B cell (primary cell): ENCODE measurements around the gene NINJ2. TPM values are rescaled to one million over a fixed set of nuclear protein-coding genes. Genes with fewer than 3 reads are reported as not detected.

ENCODE experiments used
- ATAC-seq: fragments of 200-7000 bp; cut with Tn5 transposase; one replicate; pipeline ENCODE4 v1.10.0; 2021; ENCODE audit warnings: low read depth, mild to moderate bottlenecking, moderate number of reproducible peaks, moderate library complexity
- CTCF ChIA-PET: fragments of 350-600 bp; sonication (Branson Sonifier 250); formaldehyde crosslinking; loops from one replicate; lab custom pipeline; 2021; ENCODE audit warnings: antibody characterized with exemption, inconsistent platforms; lab: Charles Lee
- POLR2A ChIA-PET: fragments of 350-600 bp; sonication (Branson Sonifier 250); formaldehyde crosslinking; loops from one replicate; lab custom pipeline; 2021; ENCODE audit warnings: antibody characterized with exemption; lab: Charles Lee
- DNase-seq: peaks from one replicate; pipeline ENCODE4 v3.0.0; 2013
- H2AFZ ChIP-seq: 2 replicates; pipeline ENCODE4 v1.6.1; 2012; ENCODE audit warnings: mild to moderate bottlenecking, low read depth, low read length; ENCODE audit not compliant: insufficient read depth, poor library complexity, severe bottlenecking
- H3K27ac ChIP-seq, 2 donors: 1 replicate in 1 of 2; 2 replicates in 1 of 2; pipeline ENCODE4 v1.5.1; 2012 to 2013; ENCODE audit warnings: low read length in 2 of 2, mild to moderate bottlenecking in 2 of 2, moderate library complexity in 1 of 2
- H3K27me3 ChIP-seq, 4 experiments: fragments of 200-600 bp in 1 of 4; sonication (generic) in 1 of 4; replicated peaks in 1 of 4; 1 replicate in 2 of 4; 2 replicates in 2 of 4; pipeline versions ENCODE4 v1.6.1 to v1.7.0; 2013 to 2016; ENCODE audit warnings: low read length in 3 of 4, mild to moderate bottlenecking in 2 of 4, mixed read lengths in 1 of 4, moderate library complexity in 1 of 4; ENCODE audit not compliant: insufficient read depth in 4 of 4, control insufficient read depth in 3 of 4; ENCODE audit errors: control extremely low read depth in 1 of 4
- H3K36me3 ChIP-seq, 2 experiments: replicated peaks in 1 of 2; 1 replicate in 1 of 2; 2 replicates in 1 of 2; pipeline versions ENCODE4 v1.6.1 to v1.7.1; 2013; ENCODE audit warnings: low read length in 1 of 2; ENCODE audit not compliant: insufficient read depth in 2 of 2, control insufficient read depth in 1 of 2; ENCODE audit errors: control extremely low read depth in 1 of 2, extremely low read depth in 1 of 2
- H3K4me1 ChIP-seq, 2 donors: fragments of 200-600 bp in 1 of 2; sonication (generic) in 1 of 2; 1 replicate in 1 of 2; 2 replicates in 1 of 2; pipeline versions ENCODE4 v1.5.1 to v1.6.1; 2013 to 2017; ENCODE audit warnings: low read length in 2 of 2; ENCODE audit not compliant: control insufficient read depth in 2 of 2, insufficient read depth in 2 of 2
- H3K4me2 ChIP-seq: replicated peaks from 2 replicates; pipeline ENCODE3; 2012; ENCODE audit warnings: mild to moderate bottlenecking, low read depth, low read length; ENCODE audit not compliant: poor library complexity, severe bottlenecking
- H3K4me3 ChIP-seq, 5 experiments: fragments of 200-600 bp in 1 of 5; sonication (generic) in 1 of 5; 1 replicate in 3 of 5; 2 replicates in 2 of 5; pipeline versions ENCODE4 v1.5.1 to v1.7.0; 2011 to 2016; ENCODE audit warnings: low read length in 4 of 5, mild to moderate bottlenecking in 4 of 5, low read depth in 2 of 5, control low read depth in 1 of 5, moderate library complexity in 1 of 5; ENCODE audit not compliant: insufficient read depth in 1 of 5; ENCODE audit errors: control extremely low read depth in 1 of 5, extremely low read depth in 1 of 5
- H3K79me2 ChIP-seq: fragments of 200-600 bp; sonication (generic); one replicate; pipeline ENCODE4 v1.6.0; 2016; ENCODE audit warnings: low read length; ENCODE audit not compliant: control insufficient read depth, insufficient read depth
- H3K9ac ChIP-seq: fragments of 200-600 bp; sonication (generic); 2 replicates; pipeline ENCODE4 v1.6.1; 2017; ENCODE audit warnings: mild to moderate bottlenecking, low read length, moderate library complexity
- H3K9me3 ChIP-seq, 3 donors: one replicate each; pipeline versions ENCODE4 v1.6.1 to v1.7.1; 2013; ENCODE audit warnings: low read length in 2 of 3; ENCODE audit not compliant: control insufficient read depth in 2 of 3, insufficient read depth in 1 of 3; ENCODE audit errors: control extremely low read depth in 1 of 3
- H4K20me1 ChIP-seq: 2 replicates; pipeline ENCODE4 v1.6.0; 2012; ENCODE audit warnings: mild to moderate bottlenecking, low read length; ENCODE audit not compliant: insufficient read depth, control insufficient read depth, poor library complexity, severe bottlenecking
- H3K27ac Mint-ChIP-seq: one replicate; pipeline ENCODE4 v1.8.0; 2021; ENCODE audit warnings: mixed read lengths
- H3K27me3 Mint-ChIP-seq: one replicate; pipeline ENCODE4 v1.8.0; 2021; ENCODE audit warnings: mixed read lengths
- H3K4me1 Mint-ChIP-seq: one replicate; pipeline ENCODE4 v1.8.0; 2021; ENCODE audit warnings: mixed read lengths
- H3K4me3 Mint-ChIP-seq: one replicate; pipeline ENCODE4 v1.8.0; 2021; ENCODE audit warnings: mixed read lengths
- H3K9me3 Mint-ChIP-seq: one replicate; pipeline ENCODE4 v1.8.0; 2022; ENCODE audit warnings: mixed read lengths; ENCODE audit not compliant: insufficient read depth
- CTCF ChIP-seq: fragments of 200-600 bp; IDR thresholded peaks from one replicate; pipeline ENCODE4 v1.8.0; 2022; ENCODE audit warnings: antibody characterized with exemption, mild to moderate bottlenecking
- EZH2 ChIP-seq: IDR thresholded peaks from 2 replicates; pipeline ENCODE4 v1.6.1; 2012; ENCODE audit warnings: borderline replicate concordance, low read depth, mild to moderate bottlenecking, moderate library complexity, low read length; ENCODE audit not compliant: insufficient read depth, poor library complexity, severe bottlenecking
- WGBS: methylation state at CpG from one replicate; pipeline ENCODE4 v1.1.5; 2013; ENCODE audit warnings: missing lambda C conversion rate; ENCODE audit not compliant: insufficient coverage; 5-methylcytosine and 5-hydroxymethylcytosine counted together
- intact Hi-C: fragments of 100-400 bp; cut with micrococcal nuclease; formaldehyde crosslinking; loops from one replicate; pipeline ENCODE4 v1.10.0; 2022
- polyA plus RNA-seq: library from polyadenylated mRNA; depleted of rRNA; stranded (reverse); fragments of >200 nt; gene quantifications from 2 replicates; pipeline ENCODE4 v1.2.3, GENCODE V29; 2012
- total RNA-seq, 2 donors: library from RNA; stranded (reverse); fragments of 120-200 nt in 1 of 2; gene quantifications; 1 replicate in 1 of 2; 2 replicates in 1 of 2; pipeline versions ENCODE4 v1.2.3 to v1.2.4, GENCODE V29; 2013 to 2022

NINJ2 gene
- total and polyA plus RNA-seq, 2 donors (not counting 1 experiment from before 2014, with no cell fraction given), result 2.9 to 10.2 TPM

- Mint-ChIP-seq H3K4me3 (no peak overlapping the region), H3K9me3 (no peaks in the 10 kb centered on the region), H3K4me1 (peaks cover 6% of the 10 kb centered on the region), H3K27me3 (peaks cover 34% of the 10 kb centered on the region), H3K27ac (no peak overlapping the region)
- ChIA-PET CTCF (interaction anchor here (1.6 to 1.9 kb wide), 2 partner anchors 13 to 20 kb away, joined by 4 to 6 read pairs; no protein-coding TSS in a partner anchor), POLR2A (no interaction called here)
- Histone ChIP-seq H3K9ac (no peak overlapping the region), H2AFZ (no peak overlapping the region), H3K79me2 (no peaks in the 10 kb centered on the region), H3K4me3 (no peak overlapping the region), H3K27ac (no peak overlapping the region), H3K4me1 (peaks cover 3 to 6% of the 10 kb centered on the region in 2 donors), H3K4me2 (no peak overlapping the region), H4K20me1 (no peaks in the 10 kb centered on the region), H3K9me3 (peaks cover 0 to 6% (median 0%) of the 10 kb centered on the region in 3 donors), H3K36me3 (no peaks in the 10 kb centered on the region), H3K27me3 (peaks cover 0 to under 1% (median 0%) of the 10 kb centered on the region in 4 experiments)
- ATAC-seq, result no peak
- intact Hi-C loops, result no loop called here
- WGBS, result 98% methylated on average over 20 of the region's 20 CpGs
- DNase-seq, result no peak
- TF ChIP-seq CTCF (no peak), EZH2 (no peak)
Measured at GRCh38 chr12:556498-556897, 106.7 kb downstream of the NINJ2 start.

GRCh38 chr12:554001-554285, 109.3 kb downstream of the NINJ2 start:
- peak overlapping the region; percentile 68 for H3K4me2 ChIP-seq
- TF ChIP-seq EZH2, result no peak
- H3K79me2 ChIP-seq, result no peaks in the 10 kb centered on the region
- intact Hi-C loops, result no loop called here
- no peak for DNase-seq
- Mint-ChIP-seq H3K27me3 (peaks cover 40% of the 10 kb centered on the region), H3K4me1 (no peaks in the 10 kb centered on the region), H3K4me3 (no peak overlapping the region), H3K9me3 (no peaks in the 10 kb centered on the region), H3K27ac (no peak overlapping the region)
- ChIA-PET POLR2A (no interaction called here), CTCF (no interaction called here)
- H3K9me3 ChIP-seq, result peaks cover 0 to 6% (median 0%) of the 10 kb centered on the region in 3 donors
- H3K27me3 ChIP-seq, result no peaks in the 10 kb centered on the region
- peak overlapping the region; percentile 46 for H3K9ac ChIP-seq
- WGBS, result 83% methylated on average over 7 of the region's 8 CpGs
- H3K36me3 ChIP-seq, result no peaks in the 10 kb centered on the region
- no peaks in the 10 kb centered on the region for H4K20me1 ChIP-seq
- no peak overlapping the region for H3K27ac ChIP-seq
- H3K4me1 ChIP-seq, result peaks cover 0 to 6% of the 10 kb centered on the region in 2 donors
- H2AFZ ChIP-seq, result peak overlapping the region; percentile 85
- ATAC-seq, result no peak
- peak overlapping the region in 4 of 5 experiments; percentile 23 to 52 (median 46) for H3K4me3 ChIP-seq
